H1 (cell line): ENCODE measurements around the gene GIPC2. TPM values are rescaled to one million over a fixed set of nuclear protein-coding genes. Genes with fewer than 3 reads are reported as not detected.

Source experiments
- CTCF ChIA-PET: fragments of 300-600 bp; sonication (Branson Sonifier 250); formaldehyde crosslinking; loops from one replicate; lab custom pipeline; 2021; ENCODE audit not compliant: partially characterized antibody; lab: Charles Lee
- POLR2A ChIA-PET: fragments of 300-600 bp; sonication (Branson Sonifier 250); formaldehyde crosslinking; loops from one replicate; lab custom pipeline; 2021; ENCODE audit warnings: inconsistent platforms; ENCODE audit not compliant: partially characterized antibody; lab: Charles Lee
- DNase-seq, 2 experiments: peaks; one replicate each; pipeline versions ENCODE4 v3.0.0 to v3.0.0-alpha.2; 2010 to 2022; ENCODE audit warnings: low spot score in 2 of 2, low read depth in 1 of 2, mixed read lengths in 1 of 2
- FAIRE-seq: peaks from 2 replicates; lab custom pipeline; 2011; peaks lifted over from hg19 to GRCh38; lab: Jason Lieb, UNC
- H2AFZ ChIP-seq: 2 replicates; pipeline ENCODE4 v1.8.1; 2012; ENCODE audit warnings: low read length, inconsistent platforms
- H2AK5ac ChIP-seq: 2 replicates; pipeline ENCODE4 v1.6.1; 2013; ENCODE audit warnings: low read depth, low read length
- H2BK120ac ChIP-seq: replicated peaks from 2 replicates; pipeline ENCODE3; 2013; ENCODE audit warnings: low read depth, low read length, inconsistent platforms
- H2BK12ac ChIP-seq: 2 replicates; pipeline ENCODE4 v1.6.1; 2013; ENCODE audit warnings: low read depth, low read length
- H2BK15ac ChIP-seq: 2 replicates; pipeline ENCODE4 v1.6.1; 2013; ENCODE audit warnings: low read length
- H2BK20ac ChIP-seq: 2 replicates; pipeline ENCODE4 v1.6.1; 2013; ENCODE audit warnings: low read length
- H2BK5ac ChIP-seq: 2 replicates; pipeline ENCODE4 v1.6.1; 2013; ENCODE audit warnings: low read depth, low read length
- H3K14ac ChIP-seq: 2 replicates; pipeline ENCODE4 v1.6.1; 2013; ENCODE audit warnings: inconsistent platforms; ENCODE audit not compliant: insufficient read length
- H3K18ac ChIP-seq: 2 replicates; pipeline ENCODE4 v1.6.1; 2013; ENCODE audit warnings: low read length; ENCODE audit errors: extremely low read depth
- H3K23ac ChIP-seq: 2 replicates; pipeline ENCODE4 v1.6.1; 2013; ENCODE audit warnings: inconsistent platforms; ENCODE audit not compliant: insufficient read length
- H3K23me2 ChIP-seq: 2 replicates; pipeline ENCODE4 v1.6.1; 2013; ENCODE audit warnings: low read depth, low read length
- H3K27ac ChIP-seq: 2 replicates; pipeline ENCODE4 v1.6.1; 2011; ENCODE audit warnings: low read depth, low read length, inconsistent platforms
- H3K27me3 ChIP-seq, 4 experiments: replicated peaks in 1 of 4; 1 replicate in 1 of 4; 2 replicates in 3 of 4; pipeline versions ENCODE4 v1.6.1 to v1.8.1; 2011 to 2013; ENCODE audit warnings: low read length in 3 of 4, mild to moderate bottlenecking in 3 of 4, inconsistent platforms in 2 of 4, mixed read lengths in 2 of 4, moderate library complexity in 1 of 4; ENCODE audit not compliant: control insufficient read depth in 3 of 4, insufficient read depth in 3 of 4; ENCODE audit errors: extremely low read depth in 1 of 4
- H3K36me3 ChIP-seq, 4 experiments: 2 replicates each; pipeline versions ENCODE4 v1.6.1 to v1.8.1; 2011 to 2013; ENCODE audit warnings: mild to moderate bottlenecking in 4 of 4, low read length in 3 of 4, moderate library complexity in 2 of 4, control low read depth in 1 of 4, inconsistent platforms in 1 of 4; ENCODE audit not compliant: insufficient read depth in 4 of 4, control insufficient read depth in 2 of 4
- H3K4ac ChIP-seq: replicated peaks from 2 replicates; pipeline ENCODE3; 2013; ENCODE audit warnings: low read length, low read depth, mixed read lengths, inconsistent platforms; ENCODE audit not compliant: insufficient read length
- H3K4me1 ChIP-seq, 4 experiments: replicated peaks in 1 of 4; 1 replicate in 1 of 4; 2 replicates in 3 of 4; pipeline versions ENCODE4 v1.6.1 to v1.8.1; 2011 to 2013; ENCODE audit warnings: low read length in 3 of 4, inconsistent platforms in 2 of 4, mixed read lengths in 1 of 4; ENCODE audit not compliant: insufficient read depth in 4 of 4, control insufficient read depth in 3 of 4
- H3K4me2 ChIP-seq, 2 experiments: 2 replicates each; pipeline versions ENCODE4 v1.6.1 to v1.8.1; 2011 to 2013; ENCODE audit warnings: low read depth in 2 of 2, low read length in 2 of 2, control low read depth in 1 of 2, inconsistent platforms in 1 of 2, mild to moderate bottlenecking in 1 of 2; ENCODE audit not compliant: insufficient read depth in 1 of 2
- H3K4me3 ChIP-seq, 4 experiments: fragments of 200-600, 300-600 bp in 1 of 4; sonication (generic), shearing (Covaris generic), sonication (Bioruptor Twin) in 1 of 4; 2 replicates each; pipeline versions ENCODE4 v1.5.1 to v1.8.1; 2011 to 2016; ENCODE audit warnings: low read length in 4 of 4, low read depth in 3 of 4, control low read depth in 2 of 4, inconsistent platforms in 2 of 4, mild to moderate bottlenecking in 2 of 4, mixed read lengths in 1 of 4, moderate library complexity in 1 of 4; ENCODE audit not compliant: insufficient read depth in 2 of 4; ENCODE audit errors: extremely low read depth in 1 of 4
- H3K56ac ChIP-seq: replicated peaks from 2 replicates; pipeline ENCODE3; 2013; ENCODE audit warnings: low read depth, mild to moderate bottlenecking, mixed read lengths, low read length, inconsistent platforms; ENCODE audit not compliant: insufficient read length
- H3K79me1 ChIP-seq: 2 replicates; pipeline ENCODE4 v1.6.1; 2013; ENCODE audit warnings: low read depth, low read length, control low read depth
- H3K79me2 ChIP-seq, 2 experiments: 2 replicates each; pipeline versions ENCODE4 v1.6.1 to v1.8.1; 2012 to 2013; ENCODE audit warnings: low read length in 2 of 2, mild to moderate bottlenecking in 2 of 2, inconsistent platforms in 1 of 2; ENCODE audit not compliant: insufficient read depth in 2 of 2, control insufficient read depth in 1 of 2
- H3K9ac ChIP-seq, 4 experiments: replicated peaks in 1 of 4; 1 replicate in 1 of 4; 2 replicates in 3 of 4; pipeline versions ENCODE4 v1.6.1 to v1.8.1; 2011 to 2013; ENCODE audit warnings: low read depth in 3 of 4, low read length in 3 of 4, control low read depth in 2 of 4, mild to moderate bottlenecking in 2 of 4, moderate library complexity in 2 of 4, inconsistent platforms in 1 of 4; ENCODE audit errors: extremely low read depth in 1 of 4
- H3K9me3 ChIP-seq, 2 experiments: 2 replicates each; pipeline versions ENCODE4 v1.6.1 to v1.8.1; 2012 to 2013; ENCODE audit warnings: mild to moderate bottlenecking in 2 of 2, moderate library complexity in 2 of 2, control low read depth in 1 of 2, inconsistent platforms in 1 of 2, low read depth in 1 of 2, low read length in 1 of 2, mixed read lengths in 1 of 2; ENCODE audit not compliant: insufficient read depth in 2 of 2
- H4K20me1 ChIP-seq, 2 experiments: replicated peaks in 1 of 2; 2 replicates each; pipeline versions ENCODE3 to v1.8.1; 2011 to 2013; ENCODE audit warnings: inconsistent platforms in 2 of 2, low read length in 2 of 2, mild to moderate bottlenecking in 1 of 2; ENCODE audit not compliant: insufficient read depth in 2 of 2, control insufficient read depth in 1 of 2
- H4K5ac ChIP-seq: 2 replicates; pipeline ENCODE4 v1.6.1; 2013; ENCODE audit warnings: low read length, low read depth, mixed read lengths, inconsistent platforms; ENCODE audit not compliant: insufficient read length
- H4K8ac ChIP-seq: 2 replicates; pipeline ENCODE4 v1.8.0; 2013; ENCODE audit warnings: mild to moderate bottlenecking, moderate library complexity, low read length, inconsistent platforms; ENCODE audit not compliant: insufficient read depth; ENCODE audit errors: extremely low read depth
- H4K91ac ChIP-seq: replicated peaks from 2 replicates; pipeline ENCODE3; 2013; ENCODE audit warnings: low read length, mixed read lengths, inconsistent platforms; ENCODE audit not compliant: insufficient read length
- BACH1 ChIP-seq: IDR thresholded peaks from 2 replicates; pipeline ENCODE4 v1.6.1; 2012; ENCODE audit warnings: low read length, improper control_type of control experiment
- CEBPB ChIP-seq: IDR thresholded peaks from 2 replicates; pipeline ENCODE4 v1.6.1; 2012; ENCODE audit warnings: low read depth, low read length
- GTF2F1 ChIP-seq: IDR thresholded peaks from 2 replicates; pipeline ENCODE4 v1.6.1; 2012; ENCODE audit warnings: low read depth, low read length, improper control_type of control experiment, borderline replicate concordance
- HDAC2 ChIP-seq, 2 experiments: fragments of 300-600 bp in 1 of 2; sonication (generic) in 1 of 2; IDR thresholded peaks; 2 replicates each; pipeline ENCODE4 v1.6.1; 2011 to 2012; ENCODE audit warnings: low read depth in 2 of 2, low read length in 2 of 2, mild to moderate bottlenecking in 2 of 2, moderate library complexity in 2 of 2, borderline replicate concordance in 1 of 2, inconsistent platforms in 1 of 2
- KDM1A ChIP-seq: fragments of 200-600, 300-600 bp; sonication (generic); IDR thresholded peaks from 2 replicates; pipeline ENCODE4 v1.7.1; 2016; ENCODE audit warnings: mild to moderate bottlenecking, low read length, borderline replicate concordance
- KDM5A ChIP-seq: fragments of 200-600 bp; IDR thresholded peaks from 2 replicates; pipeline ENCODE4 v1.7.1; 2012; ENCODE audit warnings: mild to moderate bottlenecking, low read length, inconsistent platforms, mixed read lengths
- NANOG ChIP-seq: IDR thresholded peaks from 2 replicates; pipeline ENCODE4 v1.6.1; 2011; ENCODE audit warnings: low read length, low read depth, mild to moderate bottlenecking, inconsistent platforms; ENCODE audit not compliant: insufficient read depth, poor library complexity, severe bottlenecking
- POLR2AphosphoS5 ChIP-seq: IDR thresholded peaks from 2 replicates; pipeline ENCODE4 v1.6.1; 2011; ENCODE audit warnings: low read depth, low read length
- RNF2 ChIP-seq: fragments of 200-900, 300-1000 bp; sonication (generic); IDR thresholded peaks from 2 replicates; pipeline ENCODE4 v1.7.1; 2016; ENCODE audit warnings: borderline replicate concordance, low read depth, mild to moderate bottlenecking, antibody characterized with exemption, low read length; ENCODE audit not compliant: poor library complexity, severe bottlenecking; ENCODE audit errors: missing control alignments
- RXRA ChIP-seq: IDR thresholded peaks from 2 replicates; pipeline ENCODE4 v1.6.1; 2011; ENCODE audit warnings: low read depth, mild to moderate bottlenecking, low read length, moderate library complexity; ENCODE audit not compliant: insufficient read depth
- SRF ChIP-seq: IDR thresholded peaks from 2 replicates; pipeline ENCODE4 v1.6.1; 2011; ENCODE audit warnings: mild to moderate bottlenecking, low read depth, low read length, moderate library complexity
- TAF7 ChIP-seq: optimal IDR thresholded peaks from 2 replicates; pipeline ENCODE3; 2011; ENCODE audit warnings: low read depth, mild to moderate bottlenecking, inconsistent platforms, low read length, moderate library complexity, borderline replicate concordance
- TEAD4 ChIP-seq: IDR thresholded peaks from 2 replicates; pipeline ENCODE4 v1.6.1; 2012; ENCODE audit warnings: low read depth, low read length, inconsistent platforms, mixed read lengths
- WGBS, 2 experiments: shearing (Covaris generic) in 1 of 2; methylation state at CpG; one replicate each; pipeline versions ENCODE4 v1.1.6 to v1.1.7; 2013 to 2015; ENCODE audit warnings: low lambda C conversion rate in 2 of 2, mixed read lengths in 2 of 2, inconsistent platforms in 1 of 2, low coverage in 1 of 2, missing lambda C conversion rate in 1 of 2; ENCODE audit not compliant: insufficient replicate concordance in 2 of 2, insufficient coverage in 1 of 2, insufficient read length in 1 of 2; ENCODE audit errors: extremely low coverage in 1 of 2, missing lambda C conversion rate in 1 of 2; 5-methylcytosine and 5-hydroxymethylcytosine counted together
- polyA plus RNA-seq, 7 experiments: library from polyadenylated mRNA; depleted of rRNA in 3 of 7; stranded (reverse) in 5 of 7; unstranded in 2 of 7; fragments of >200 nt in 5 of 7; fragments of 200-250 nt in 2 of 7; gene quantifications; 1 replicate in 5 of 7; 2 replicates in 1 of 7; 4 replicates in 1 of 7; pipeline versions ENCODE4 v1.2.1 to v1.2.3, GENCODE V29; 2011 to 2013; ENCODE audit warnings: missing spikeins in 2 of 7, mixed read lengths in 2 of 7
- total RNA-seq: library from RNA; stranded (reverse); fragmentation: NEBNext Ultra II Directional; extraction: Animal tissue kit (Norgen Biotek cat#: 25700); gene quantifications from 2 replicates; pipeline ENCODE4 v1.2.1, GENCODE V29; 2021

The GIPC2 gene
- total and polyA plus RNA-seq, 2 of the 8 experiments (the other 6 are each of a cell fraction or from before 2014, with no cell fraction given), result 0.29 to 0.69 TPM

- Histone ChIP-seq H3K23ac (no peak overlapping the region), H3K27me3 (no peaks in the 10 kb centered on the region), H3K4ac (no peak overlapping the region), H2AFZ (no peak overlapping the region), H4K5ac (no peak overlapping the region), H3K79me2 (no peaks in the 10 kb centered on the region), H3K18ac (no peak overlapping the region), H3K4me1 (no peaks in the 10 kb centered on the region), H2BK120ac (no peak overlapping the region), H3K9ac (no peak overlapping the region), H4K8ac (no peak overlapping the region), H3K79me1 (no peaks in the 10 kb centered on the region), H2BK5ac (no peak overlapping the region), H3K27ac (no peak overlapping the region), H3K9me3 (no peaks in the 10 kb centered on the region), H4K20me1 (no peaks in the 10 kb centered on the region), H3K36me3 (no peaks in the 10 kb centered on the region), H3K4me2 (no peak overlapping the region), H3K56ac (no peak overlapping the region), H3K4me3 (no peak overlapping the region), H4K91ac (no peak overlapping the region), H2BK12ac (no peak overlapping the region), H2BK15ac (no peak overlapping the region), H2BK20ac (no peak overlapping the region), H3K14ac (no peak overlapping the region), H2AK5ac (no peak overlapping the region), H3K23me2 (no peaks in the 10 kb centered on the region; the same call in 1 of the 2 replicates)
- FAIRE-seq (no peak), DNase-seq (no peak)
- 83% methylated on average over 2 of the region's 2 CpGs; no CpG with 5 or more reads in 1 of the 2 experiments for WGBS, 2 experiments
- TF ChIP-seq SRF, result no peak
- TF ChIP-seq POLR2AphosphoS5, result no peak
- TF ChIP-seq BACH1, result no peak
- no peak for TF ChIP-seq TEAD4
- no peak for TF ChIP-seq TAF7
- no peak for TF ChIP-seq RXRA
- TF ChIP-seq RNF2, result no peak
- no peak for TF ChIP-seq CEBPB
- no peak for TF ChIP-seq KDM1A
- no peak for TF ChIP-seq GTF2F1
- TF ChIP-seq NANOG, result no peak
- TF ChIP-seq KDM5A, result no peak
- no peak for TF ChIP-seq HDAC2 (IDR thresholded peaks at IDR 0.05; ENCODE audit: borderline replicate concordance in 1 of 2, low read depth in 2 of 2, low read length in 2 of 2)
- ChIA-PET CTCF (interaction anchor here (0.6 to 7.2 kb wide), 29 partner anchors 11 to 1051 kb away, joined by 3 to 48 read pairs (median 4); partner anchors contain the start of gene IFI44L), POLR2A (no interaction called here)
Observed at GRCh38 chr1:78146205-78146771, 100.5 kb downstream of the GIPC2 start.
